PFSK-1 (cell line): ENCODE measurements around the gene KIDINS220.

Experiments
- FOXP2 ChIP-seq: optimal IDR thresholded peaks from 2 replicates; pipeline ENCODE3; 2011; ENCODE audit warnings: borderline replicate concordance, control low read depth, inconsistent platforms; ENCODE audit not compliant: insufficient read depth; ENCODE audit errors: extremely low read length, extremely low read depth
- POLR2AphosphoS5 ChIP-seq: IDR thresholded peaks from 2 replicates; pipeline ENCODE4 v1.6.1; 2012; ENCODE audit warnings: low read depth, mild to moderate bottlenecking, control low read depth, low read length, moderate library complexity
- REST ChIP-seq, 2 experiments: IDR thresholded peaks; 2 replicates each; pipeline versions ENCODE4 v1.6.1 to v1.8.0; 2011 to 2012; ENCODE audit warnings: low read depth in 2 of 2, low read length in 2 of 2, control low read depth in 1 of 2, inconsistent platforms in 1 of 2, mild to moderate bottlenecking in 1 of 2, moderate library complexity in 1 of 2; ENCODE audit not compliant: insufficient read depth in 1 of 2
- SIN3A ChIP-seq: IDR thresholded peaks from 2 replicates; pipeline ENCODE4 v1.6.1; 2012; ENCODE audit warnings: mild to moderate bottlenecking, low read length, moderate library complexity, borderline replicate concordance; ENCODE audit not compliant: insufficient read depth
- TAF1 ChIP-seq: IDR thresholded peaks from 2 replicates; pipeline ENCODE4 v1.6.1; 2012; ENCODE audit warnings: low read length, control low read depth, borderline replicate concordance; ENCODE audit not compliant: insufficient read depth

The KIDINS220 gene

GRCh38 chr2:8729939-8730338 is 107.5 kb downstream of the KIDINS220 start:
- TF ChIP-seq POLR2AphosphoS5 (no peak), TAF1 (no peak), FOXP2 (no peak), REST (IDR thresholded peaks at IDR 0.05; ENCODE audit: insufficient read depth in 1 of 2, low read depth in 2 of 2, low read length in 2 of 2) (no peak), SIN3A (no peak)

- TF ChIP-seq REST (IDR thresholded peaks at IDR 0.05; ENCODE audit: insufficient read depth in 1 of 2, low read depth in 2 of 2, low read length in 2 of 2) (no peak), POLR2AphosphoS5 (no peak), TAF1 (no peak), SIN3A (no peak)
Observed at GRCh38 chr2:8728305-8729015, 109.0 kb downstream of the KIDINS220 start.

- TF ChIP-seq REST (IDR thresholded peaks at IDR 0.05; ENCODE audit: insufficient read depth in 1 of 2, low read depth in 2 of 2, low read length in 2 of 2) (no peak), POLR2AphosphoS5 (no peak), FOXP2 (no peak), TAF1 (no peak), SIN3A (no peak)
Observed at GRCh38 chr2:8725838-8726237, 111.6 kb downstream of the KIDINS220 start.

GRCh38 chr2:8722986-8723385 is 114.4 kb downstream of the KIDINS220 start:
- TF ChIP-seq FOXP2: no peak
- TF ChIP-seq POLR2AphosphoS5: no peak
- no peak for TF ChIP-seq REST (IDR thresholded peaks at IDR 0.05; ENCODE audit: insufficient read depth in 1 of 2, low read depth in 2 of 2, low read length in 2 of 2)

- TF ChIP-seq REST (IDR thresholded peaks at IDR 0.05; ENCODE audit: insufficient read depth in 1 of 2, low read depth in 2 of 2, low read length in 2 of 2) (no peak), TAF1 (no peak), POLR2AphosphoS5 (no peak), SIN3A (no peak), FOXP2 (no peak)
Observed at GRCh38 chr2:8721410-8721809, 116.0 kb downstream of the KIDINS220 start.
